Activated CD4-positive, alpha-beta T cell treated with anti-CD3 and anti-CD28 coated beads for 24 hours (primary cell): ENCODE results near the gene ACCS.

Experiments used
- DNase-seq, 2 donors: peaks; one replicate each; pipeline ENCODE4 v3.0.0-alpha.2; 2020; ENCODE audit warnings: low read depth in 2 of 2

ACCS gene, protein sequence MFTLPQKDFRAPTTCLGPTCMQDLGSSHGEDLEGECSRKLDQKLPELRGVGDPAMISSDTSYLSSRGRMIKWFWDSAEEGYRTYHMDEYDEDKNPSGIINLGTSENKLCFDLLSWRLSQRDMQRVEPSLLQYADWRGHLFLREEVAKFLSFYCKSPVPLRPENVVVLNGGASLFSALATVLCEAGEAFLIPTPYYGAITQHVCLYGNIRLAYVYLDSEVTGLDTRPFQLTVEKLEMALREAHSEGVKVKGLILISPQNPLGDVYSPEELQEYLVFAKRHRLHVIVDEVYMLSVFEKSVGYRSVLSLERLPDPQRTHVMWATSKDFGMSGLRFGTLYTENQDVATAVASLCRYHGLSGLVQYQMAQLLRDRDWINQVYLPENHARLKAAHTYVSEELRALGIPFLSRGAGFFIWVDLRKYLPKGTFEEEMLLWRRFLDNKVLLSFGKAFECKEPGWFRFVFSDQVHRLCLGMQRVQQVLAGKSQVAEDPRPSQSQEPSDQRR

GRCh38 chr11:44065841-44066731 is at the start of gene ACCS:
ACCS (plus strand) TSS chr11:44066270; CDS start chr11:44067628, 1,358 bp downstream.
- peak; percentile 61 to 64 for DNase-seq

- DNase-seq: no peak
These were observed 49.3 kb upstream of the ACCS start for GRCh38 chr11:44016546-44017442.

- DNase-seq: no peak
These were observed 48.5 kb upstream of the ACCS start for GRCh38 chr11:44017443-44018126.

GRCh38 chr11:44018127-44018521 is 47.9 kb upstream of the ACCS start:
- DNase-seq: no peak

DNA sequence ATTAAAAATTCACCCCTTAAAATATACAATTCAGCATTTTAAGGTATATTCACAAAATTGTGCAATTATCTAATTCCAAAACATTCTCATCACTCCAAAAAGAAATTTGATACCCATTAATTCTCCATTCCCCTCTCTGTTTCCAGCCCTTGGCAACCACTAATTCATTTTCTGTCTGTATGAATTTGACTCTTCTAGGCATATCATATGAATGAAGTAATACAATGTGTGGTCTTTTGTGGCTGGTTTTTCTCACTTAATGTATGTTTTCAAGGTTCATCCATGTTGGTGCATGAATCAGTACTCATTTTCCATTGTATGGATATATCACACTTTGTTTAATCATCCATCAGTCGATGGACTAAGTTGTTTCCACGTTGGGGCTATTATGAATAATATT is 47.2 kb upstream of the ACCS start:
- DNase-seq: no peak

DNA sequence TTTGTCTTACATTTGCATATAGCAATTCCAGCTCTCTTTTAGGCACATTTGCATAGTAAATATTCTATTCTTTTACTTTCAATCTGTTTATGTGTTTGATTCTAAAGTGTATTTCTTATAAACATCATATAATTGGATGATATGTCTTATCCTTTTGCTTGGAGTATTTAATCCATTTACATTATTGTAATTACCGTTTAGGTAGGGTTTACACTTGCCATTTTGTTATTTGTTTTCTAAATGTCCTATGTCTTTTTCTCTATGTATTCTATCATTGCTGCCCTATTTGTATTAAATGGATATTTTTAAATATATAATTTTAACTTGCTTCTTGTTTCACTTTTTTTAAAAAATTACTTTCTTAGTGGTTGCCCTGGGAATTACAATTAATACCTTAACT is 41.1 kb upstream of the ACCS start:
- DNase-seq: no peak

GRCh38 chr11:44025727-44026126 is 40.3 kb upstream of the ACCS start:
- no peak for DNase-seq

- no peak for DNase-seq
These were observed 37.7 kb upstream of the ACCS start for GRCh38 chr11:44028401-44028800.

DNA sequence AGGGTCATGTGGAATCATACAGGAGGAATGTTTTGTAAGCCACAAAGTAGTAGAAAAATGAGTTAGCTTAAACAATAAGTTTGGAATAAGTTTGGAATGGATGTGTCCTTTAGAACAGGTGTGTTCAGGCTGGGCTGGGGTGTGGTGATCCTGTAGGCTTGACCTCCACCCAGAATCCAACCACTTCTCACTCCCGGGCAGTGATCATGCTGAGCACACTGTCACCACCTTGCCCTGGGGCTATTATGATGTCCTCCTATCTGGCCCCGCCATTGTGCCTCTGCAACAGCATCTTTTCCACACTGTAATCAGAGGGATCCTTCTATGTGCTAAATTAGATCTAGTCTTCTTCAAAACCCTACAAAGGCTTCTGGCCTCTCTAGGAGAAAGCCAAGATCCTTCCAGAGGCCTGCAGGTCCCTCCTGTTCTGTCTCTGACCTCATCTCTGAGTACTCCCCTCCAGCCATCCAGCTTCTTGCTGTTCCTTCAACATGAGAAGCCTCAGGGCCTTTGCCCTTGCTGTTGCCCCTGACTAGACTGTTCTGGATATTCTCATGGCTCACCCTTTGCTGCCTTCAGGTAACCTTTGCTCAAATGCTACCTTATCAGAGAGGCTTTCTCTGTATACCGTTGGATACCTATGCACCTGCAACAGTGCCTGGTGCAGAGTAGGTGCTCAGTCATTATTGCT is 37.1 kb upstream of the ACCS start:
- no peak for DNase-seq

DNA sequence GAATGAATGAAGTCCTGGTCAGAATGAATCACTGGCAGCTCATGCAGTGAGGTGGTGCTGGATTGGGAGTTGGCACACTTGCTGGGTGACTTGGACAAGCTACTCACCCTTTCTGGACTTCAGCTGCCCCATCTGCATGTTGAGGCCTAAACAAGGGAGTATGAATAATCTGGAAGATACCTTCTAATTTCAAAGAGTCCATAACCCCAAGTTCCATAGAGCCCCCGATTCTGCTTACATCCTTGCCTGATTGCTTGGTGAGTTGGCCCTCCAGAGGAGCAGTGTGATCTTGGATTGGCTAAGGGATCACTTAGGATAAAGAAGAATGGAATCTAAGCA is 36.6 kb upstream of the ACCS start:
- no peak for DNase-seq

DNA sequence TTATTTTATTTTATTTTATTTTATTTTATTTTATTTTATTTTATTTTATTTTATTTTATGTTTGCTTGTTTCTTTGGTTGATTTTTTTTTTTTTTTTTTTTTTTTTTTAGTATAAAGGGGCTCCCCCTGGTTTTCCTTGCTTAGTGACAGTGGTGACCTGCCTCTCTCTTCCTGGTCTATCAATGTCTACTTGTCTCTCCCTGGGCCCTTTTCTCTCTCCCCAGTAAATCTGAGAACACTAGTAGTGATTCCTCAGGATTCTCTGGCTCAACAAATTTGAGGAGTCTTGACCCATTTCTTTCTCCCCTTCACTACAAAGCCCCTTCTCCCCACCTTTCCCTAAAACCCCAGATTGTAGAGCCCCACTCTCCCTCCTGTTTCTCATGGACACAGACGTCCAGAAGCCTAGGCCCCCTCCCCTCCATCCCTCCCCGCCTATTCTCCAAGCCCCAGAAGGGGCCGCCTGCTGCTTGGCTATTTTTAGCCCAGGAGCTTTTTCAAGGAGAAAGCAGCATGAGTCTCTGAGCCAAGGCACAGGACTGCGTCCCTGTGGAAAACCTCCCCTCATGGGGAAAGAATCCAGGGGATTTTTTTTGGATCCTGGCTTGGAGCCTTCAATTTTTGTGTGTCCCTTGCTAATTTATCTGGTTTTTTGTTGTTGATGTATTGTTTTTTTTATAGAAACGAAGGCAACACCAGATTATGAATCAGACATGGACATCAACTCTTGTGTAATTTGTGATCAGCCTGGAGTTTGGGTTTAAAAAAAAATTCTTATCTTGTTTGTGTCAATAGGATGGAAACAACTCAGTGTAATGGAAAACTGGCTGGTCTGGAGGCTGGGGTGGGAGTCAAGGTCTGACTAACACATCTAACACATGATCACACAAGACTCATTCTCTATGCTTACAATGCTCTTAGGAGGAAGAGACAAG is 35.8 kb upstream of the ACCS start:
- no peak for DNase-seq

DNA sequence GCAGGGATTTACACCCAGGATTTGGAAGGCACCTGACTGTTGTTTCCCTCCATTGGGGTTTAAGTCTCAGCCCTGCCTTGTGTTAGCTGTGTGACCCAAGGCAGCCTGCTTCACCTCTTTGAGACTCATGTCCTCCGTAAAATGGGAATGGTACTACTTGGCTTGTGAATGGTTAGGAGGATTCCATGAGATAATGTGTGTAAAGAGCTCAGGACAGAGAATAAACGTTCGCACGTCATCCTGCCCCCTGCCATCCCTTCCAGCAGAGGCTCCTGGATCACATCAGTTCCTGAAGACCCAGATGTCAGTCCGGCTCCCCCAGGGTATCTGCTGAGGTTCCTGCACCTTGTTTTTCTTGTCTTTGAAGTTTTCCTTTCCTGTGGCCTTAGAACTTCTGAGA is 35.1 kb upstream of the ACCS start:
- no peak for DNase-seq

DNA sequence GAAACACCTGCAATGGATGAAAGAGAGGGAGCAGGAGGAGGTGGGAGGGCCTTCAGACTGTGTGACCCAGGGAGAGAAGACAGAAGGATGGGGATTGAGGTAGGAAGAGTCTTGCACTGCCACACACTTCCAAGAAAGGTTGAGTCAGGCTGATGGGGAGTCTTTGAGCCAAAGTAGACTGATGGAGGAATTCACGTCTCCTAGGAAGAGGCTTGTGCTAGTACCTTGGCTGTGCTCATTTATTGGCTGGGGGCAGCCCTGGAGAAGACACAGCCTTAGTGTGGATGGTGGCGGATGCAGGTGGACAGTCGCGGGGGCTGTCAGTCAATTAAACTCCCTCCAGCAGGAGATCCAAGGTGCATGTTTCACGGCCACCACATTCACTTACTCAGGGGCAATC is 34.5 kb upstream of the ACCS start:
- no peak for DNase-seq

- DNase-seq: no peak
These were observed 33.6 kb upstream of the ACCS start for GRCh38 chr11:44032299-44033085.

- no peak for DNase-seq
These were observed 32.6 kb upstream of the ACCS start for GRCh38 chr11:44033411-44033850.

DNA sequence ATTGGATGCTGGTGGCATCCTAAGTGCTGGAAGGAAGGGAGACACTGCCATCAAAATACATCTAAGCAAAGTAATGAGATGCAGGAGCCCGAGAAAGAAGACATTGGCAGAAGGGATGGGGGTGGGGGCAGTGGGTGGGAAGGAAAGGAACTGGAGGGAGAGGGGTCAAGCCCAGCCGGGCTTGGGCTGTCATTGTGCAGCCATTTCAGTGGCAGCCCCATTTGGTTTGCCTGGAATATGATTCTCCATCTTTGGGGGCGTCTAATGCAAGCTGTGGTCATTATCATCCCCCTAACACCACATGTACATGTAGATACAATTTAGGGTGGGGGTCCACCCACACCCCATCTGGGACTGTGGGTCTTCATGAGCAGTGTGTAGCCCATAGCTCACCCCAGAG is 32.2 kb upstream of the ACCS start:
- no peak for DNase-seq

GRCh38 chr11:44034639-44035038 is 31.4 kb upstream of the ACCS start:
- no peak for DNase-seq

DNA sequence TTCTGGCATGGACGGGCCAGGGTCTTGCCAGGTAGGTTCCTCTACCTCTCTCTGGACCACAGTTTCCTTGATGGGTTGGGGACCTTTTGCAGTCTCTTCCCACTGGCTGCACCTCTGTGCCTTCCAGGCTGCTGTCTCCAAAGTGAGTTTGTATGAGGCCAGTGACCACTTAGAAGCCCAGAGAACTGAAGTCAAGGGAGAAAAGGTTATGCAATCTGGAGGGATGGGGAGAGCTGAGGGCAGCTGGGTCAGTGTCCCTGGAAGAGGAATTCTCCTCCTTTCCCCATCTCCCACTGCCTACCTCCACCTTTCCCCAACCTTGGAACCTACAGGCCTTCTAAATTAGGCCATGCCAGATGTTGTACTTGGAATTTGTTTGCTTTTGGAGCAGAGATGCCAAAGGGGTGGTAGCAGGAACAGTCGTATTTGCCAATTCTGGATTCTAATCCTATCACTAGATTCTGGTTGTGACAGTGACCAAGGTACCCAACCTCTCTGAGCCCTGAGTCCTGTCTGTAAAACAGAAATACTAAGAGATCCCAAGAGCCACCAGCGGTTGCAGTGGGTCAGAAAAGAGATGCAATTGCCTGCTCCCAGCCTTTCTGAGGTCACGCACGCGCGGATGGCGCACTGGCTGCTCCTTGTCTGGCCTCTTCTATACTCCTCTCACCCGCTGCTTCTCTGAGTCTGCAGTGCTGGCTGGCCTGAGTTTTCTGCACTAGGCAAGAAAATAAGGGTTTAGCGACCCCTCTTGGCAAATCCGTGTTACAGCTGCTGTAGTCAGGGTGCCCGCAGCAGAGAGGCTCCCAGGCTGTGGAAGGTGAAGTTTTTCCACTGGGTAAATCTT is 29.0 kb upstream of the ACCS start:
- DNase-seq: peak in 1 of 2 donors; percentile 23
